Activated T-cell treated with anti-CD3 and anti-CD28 coated beads, Interleukin-2, amount 50 U/mL, for 72 hours (primary cell): ENCODE measurements around the gene STMN3. TPM values are rescaled to one million over a fixed set of nuclear protein-coding genes. Genes with fewer than 3 reads are reported as not detected.

ENCODE experiments used
- ATAC-seq, 2 donors: fragments of 150-1000 bp; cut with Tn5 transposase; replicated peaks in 1 of 2; 2 replicates each; pipeline ENCODE4 v1.10.0; 2021; ENCODE audit warnings: moderate library complexity in 2 of 2, mild to moderate bottlenecking in 1 of 2
- DNase-seq, 2 donors: peaks; one replicate each; pipeline ENCODE4 v3.0.0; 2021 to 2022; ENCODE audit warnings: mixed read lengths in 1 of 2
- H3K27ac Mint-ChIP-seq: one replicate; pipeline ENCODE4 v1.8.0; 2022; ENCODE audit warnings: mild to moderate bottlenecking, moderate library complexity, mixed read lengths
- H3K27me3 Mint-ChIP-seq: one replicate; pipeline ENCODE4 v1.8.0; 2022; ENCODE audit warnings: low read depth, mixed read lengths
- H3K36me3 Mint-ChIP-seq, 2 donors: one replicate each; pipeline ENCODE4 v1.8.0; 2022; ENCODE audit warnings: mixed read lengths in 2 of 2, mild to moderate bottlenecking in 1 of 2; ENCODE audit not compliant: insufficient read depth in 2 of 2
- H3K4me1 Mint-ChIP-seq: one replicate; pipeline ENCODE4 v1.8.0; 2022; ENCODE audit warnings: low read depth, mixed read lengths
- H3K4me3 Mint-ChIP-seq, 2 donors: one replicate each; pipeline ENCODE4 v1.8.0; 2022; ENCODE audit warnings: mild to moderate bottlenecking in 2 of 2, mixed read lengths in 2 of 2, moderate library complexity in 2 of 2
- H3K9me3 Mint-ChIP-seq, 2 donors: one replicate each; pipeline ENCODE4 v1.8.0; 2022; ENCODE audit warnings: mixed read lengths in 2 of 2
- total RNA-seq, 2 donors: library from RNA; stranded (reverse); gene quantifications; one replicate each; pipeline ENCODE4 v1.2.3, GENCODE V29; 2022

The STMN3 gene
- total RNA-seq, 2 donors from 2014 or later, result 14.4 to 21.8 TPM

- H3K4me3 Mint-ChIP-seq, result no peak overlapping the region
- DNase-seq, result no peak
- no peaks in the 10 kb centered on the region for H3K27me3 Mint-ChIP-seq
- H3K4me1 Mint-ChIP-seq, result no peaks in the 10 kb centered on the region
- no peaks in the 10 kb centered on the region for H3K9me3 Mint-ChIP-seq
- ATAC-seq, result no peak
- H3K36me3 Mint-ChIP-seq, result peaks cover 7 to 8% of the 10 kb centered on the region in 2 donors
- no peak overlapping the region for H3K27ac Mint-ChIP-seq
Measured at GRCh38 chr20:63594043-63594561, 59.1 kb downstream of the STMN3 start.

GRCh38 chr20:63592661-63593060, 60.6 kb downstream of the STMN3 start:
- Mint-ChIP-seq H3K4me1 (peaks cover 5% of the 10 kb centered on the region), H3K27ac (no peak overlapping the region), H3K9me3 (no peaks in the 10 kb centered on the region), H3K27me3 (no peaks in the 10 kb centered on the region), H3K36me3 (peaks cover 5 to 8% of the 10 kb centered on the region in 2 donors), H3K4me3 (no peak overlapping the region)
- ATAC-seq (no peak), DNase-seq (no peak)

- Mint-ChIP-seq H3K27ac (no peak overlapping the region), H3K9me3 (no peaks in the 10 kb centered on the region), H3K27me3 (no peaks in the 10 kb centered on the region), H3K36me3 (peaks cover 5 to 8% of the 10 kb centered on the region in 2 donors), H3K4me3 (no peak overlapping the region), H3K4me1 (peaks cover 5% of the 10 kb centered on the region)
- ATAC-seq, result no peak
- DNase-seq, result no peak
Measured at GRCh38 chr20:63591786-63592355, 61.4 kb downstream of the STMN3 start.

- H3K27ac Mint-ChIP-seq, result no peak overlapping the region
- peaks cover 5 to 8% of the 10 kb centered on the region in 2 donors for H3K36me3 Mint-ChIP-seq
- no peaks in the 10 kb centered on the region for H3K27me3 Mint-ChIP-seq
- DNase-seq (no peak), ATAC-seq (no peak)
- H3K4me3 Mint-ChIP-seq, result no peak overlapping the region
- H3K9me3 Mint-ChIP-seq, result no peaks in the 10 kb centered on the region
- H3K4me1 Mint-ChIP-seq, result peaks cover 5% of the 10 kb centered on the region
Measured at GRCh38 chr20:63591147-63591533, 62.1 kb downstream of the STMN3 start.

- Mint-ChIP-seq H3K4me3 (no peak overlapping the region), H3K36me3 (peaks cover 5 to 8% of the 10 kb centered on the region in 2 donors), H3K4me1 (peaks cover 5% of the 10 kb centered on the region), H3K27me3 (no peaks in the 10 kb centered on the region), H3K27ac (no peak overlapping the region), H3K9me3 (no peaks in the 10 kb centered on the region)
- DNase-seq, result no peak
- ATAC-seq, result no peak
Measured at GRCh38 chr20:63590218-63591146, 62.7 kb downstream of the STMN3 start.

Other genes starting within 250 kb of the STMN3 start
- gene KCNQ2, start 180.8 kb downstream of the STMN3 start, total RNA-seq, result under 1 TPM; 0.44 to 0.65 TPM
- 1 to 10 TPM in 1 of 2 donors, under 1 TPM in 1; 0.94 to 8.3 TPM for gene EEF1A2, start 154.3 kb downstream of the STMN3 start, total RNA-seq
- 100 to 1,000 TPM in 1 of 2 donors, 10 to 100 TPM in 1; 91.0 to 130 TPM for gene PPDPF, start 132.7 kb downstream of the STMN3 start, total RNA-seq
- gene PTK6, start 116.0 kb downstream of the STMN3 start, total RNA-seq, result 1 to 10 TPM in 1 of 2 donors, under 1 TPM in 1; 0.97 to 1.2 TPM
- not detected for gene SRMS, start 105.7 kb downstream of the STMN3 start, total RNA-seq
- under 1 TPM; 0.67 to 0.74 TPM for gene FNDC11, start 99.3 kb downstream of the STMN3 start, total RNA-seq
- gene HELZ2, start 79.2 kb downstream of the STMN3 start, total RNA-seq, result 10 to 100 TPM in 1 of 2 donors, 1 to 10 TPM in 1; 8.8 to 31.2 TPM
- gene GMEB2, start 26.3 kb downstream of the STMN3 start, total RNA-seq, result 10 to 100 TPM; 17.5 to 22.8 TPM
- gene RTEL1, start 4.9 kb upstream of the STMN3 start, total RNA-seq, result 10 to 100 TPM; 26.8 to 34.6 TPM
- gene TNFRSF6B, start 43.2 kb upstream of the STMN3 start, total RNA-seq, result 1 to 10 TPM; 1.0 to 1.2 TPM
- 10 to 100 TPM; 55.1 to 70.9 TPM for gene ARFRP1, start 54.6 kb upstream of the STMN3 start, total RNA-seq
- 10 to 100 TPM; 24.3 to 28.0 TPM for gene ZGPAT, start 54.6 kb upstream of the STMN3 start, total RNA-seq
- gene LIME1, start 83.2 kb upstream of the STMN3 start, total RNA-seq, result 10 to 100 TPM; 13.4 to 21.1 TPM
- 10 to 100 TPM; 43.5 to 47.0 TPM for gene SLC2A4RG, start 86.4 kb upstream of the STMN3 start, total RNA-seq
- gene ZBTB46, start 177.8 kb upstream of the STMN3 start, total RNA-seq, result 1 to 10 TPM; 2.7 to 8.2 TPM
- gene ABHD16B, start 208.1 kb upstream of the STMN3 start, total RNA-seq, result under 1 TPM in 1 of 2 donors, not detected in 1; 0.22 TPM
- gene TPD52L2, start 211.8 kb upstream of the STMN3 start, total RNA-seq, result 10 to 100 TPM; 71.5 to 76.8 TPM
- gene DNAJC5, start 241.7 kb upstream of the STMN3 start, total RNA-seq, result 10 to 100 TPM; 37.6 to 40.5 TPM